ENCODE measurements around the gene RHOU. TPM values are rescaled to one million over a fixed set of nuclear protein-coding genes. Genes with fewer than 3 reads are reported as not detected.

The RHOU gene
- total RNA-seq = 0.91 and 1.1 TPM in 2 replicates

DNA sequence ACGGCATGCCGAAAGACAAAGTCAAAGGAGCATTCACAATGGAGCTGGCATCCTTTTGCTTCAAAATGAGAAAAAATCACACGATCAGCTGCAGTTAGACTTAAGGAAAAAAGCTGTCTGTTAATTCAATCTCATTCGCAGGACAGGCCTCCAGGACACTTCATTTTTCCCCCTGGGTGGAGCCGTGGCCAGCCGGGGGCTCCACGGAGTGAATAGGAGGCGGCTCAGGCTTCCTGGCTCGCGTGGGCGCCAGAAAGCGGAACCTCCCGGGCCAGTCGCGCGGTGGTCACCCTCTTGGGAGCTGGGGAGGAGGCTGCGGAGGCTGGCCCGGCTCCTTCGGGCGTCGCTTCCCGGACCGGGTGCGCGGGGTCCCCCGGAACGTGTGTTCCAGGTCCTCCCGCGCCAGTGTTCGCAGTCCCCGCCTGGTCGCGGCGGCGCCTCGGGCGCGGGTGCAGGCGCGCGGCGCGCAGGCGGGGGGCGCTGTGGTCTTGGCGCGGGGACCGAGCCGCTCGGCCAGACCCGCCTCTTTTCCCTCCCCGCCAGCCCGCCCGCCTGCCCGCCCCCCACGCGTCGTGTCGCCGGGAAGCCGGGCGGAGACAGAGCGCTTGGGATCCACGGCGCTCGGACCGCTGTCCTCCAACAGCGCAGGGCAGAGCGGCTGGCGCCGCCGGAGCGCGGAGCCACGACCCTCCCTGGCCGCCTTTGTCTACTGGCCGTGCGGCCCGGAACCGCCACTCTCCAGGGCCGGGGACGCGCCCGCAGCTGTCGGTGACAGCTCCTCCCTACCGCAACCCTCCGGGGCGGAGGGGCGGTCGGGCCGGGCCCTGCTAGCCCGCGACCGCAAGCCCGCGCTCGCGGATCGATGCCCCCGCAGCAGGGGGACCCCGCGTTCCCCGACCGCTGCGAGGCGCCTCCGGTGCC is at the start of gene RHOU:
TSS of gene RHOU (plus strand) at position 599 of the 921 bp plus-strand sequence. CDS start at position 863, 264 bp downstream.

Other genes with a start within 250 kb of the RHOU start
- 76.2 and 102 TPM in 2 replicates for gene RNF187, start 248.1 kb upstream of the RHOU start, total RNA-seq

Measured in smooth muscle cell of the pulmonary artery (primary cell).